ENCODE measurements around the gene NOTCH1. TPM values are rescaled to one million over a fixed set of nuclear protein-coding genes. Genes with fewer than 3 reads are reported as not detected.

NOTCH1 gene
- total RNA-seq, 1 donor: 10.5 TPM

GRCh38 chr9:136516191-136516654 is 29.6 kb downstream of the NOTCH1 start:
- no peak overlapping the region for H2AFZ ChIP-seq (ENCODE audit: low read length)
- peaks cover 4% of the 10 kb centered on the region for H4K20me1 ChIP-seq (ENCODE audit: insufficient read depth, low read length)
- H3K36me3 ChIP-seq (ENCODE audit: insufficient read depth, low read length): peaks cover 25% of the 10 kb centered on the region
- no peaks in the 10 kb centered on the region for H3K9me3 ChIP-seq (ENCODE audit: low read depth, low read length)
- no peak overlapping the region for H3K4me2 ChIP-seq (ENCODE audit: insufficient read depth, low read length)
- TF ChIP-seq, protein P1, sequence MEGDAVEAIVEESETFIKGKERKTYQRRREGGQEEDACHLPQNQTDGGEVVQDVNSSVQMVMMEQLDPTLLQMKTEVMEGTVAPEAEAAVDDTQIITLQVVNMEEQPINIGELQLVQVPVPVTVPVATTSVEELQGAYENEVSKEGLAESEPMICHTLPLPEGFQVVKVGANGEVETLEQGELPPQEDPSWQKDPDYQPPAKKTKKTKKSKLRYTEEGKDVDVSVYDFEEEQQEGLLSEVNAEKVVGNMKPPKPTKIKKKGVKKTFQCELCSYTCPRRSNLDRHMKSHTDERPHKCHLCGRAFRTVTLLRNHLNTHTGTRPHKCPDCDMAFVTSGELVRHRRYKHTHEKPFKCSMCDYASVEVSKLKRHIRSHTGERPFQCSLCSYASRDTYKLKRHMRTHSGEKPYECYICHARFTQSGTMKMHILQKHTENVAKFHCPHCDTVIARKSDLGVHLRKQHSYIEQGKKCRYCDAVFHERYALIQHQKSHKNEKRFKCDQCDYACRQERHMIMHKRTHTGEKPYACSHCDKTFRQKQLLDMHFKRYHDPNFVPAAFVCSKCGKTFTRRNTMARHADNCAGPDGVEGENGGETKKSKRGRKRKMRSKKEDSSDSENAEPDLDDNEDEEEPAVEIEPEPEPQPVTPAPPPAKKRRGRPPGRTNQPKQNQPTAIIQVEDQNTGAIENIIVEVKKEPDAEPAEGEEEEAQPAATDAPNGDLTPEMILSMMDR (IDR thresholded peaks at IDR 0.05; ENCODE audit: extremely low read depth, low read depth, low read length): no peak
- no peak for DNase-seq (ENCODE audit: insufficient read length, low spot score, missing footprints)
- H3K79me2 ChIP-seq (ENCODE audit: insufficient read depth, low read length): no peaks in the 10 kb centered on the region
- H3K4me1 ChIP-seq (ENCODE audit: insufficient read depth, low read length): no peaks in the 10 kb centered on the region
- H3K27me3 ChIP-seq (ENCODE audit: insufficient read depth, low read length): no peaks in the 10 kb centered on the region
- H3K4me3 ChIP-seq (ENCODE audit: insufficient read depth, low read length): no peak overlapping the region
- H3K27ac ChIP-seq (ENCODE audit: low read depth, low read length): no peak overlapping the region

- peaks cover 28% of the 10 kb centered on the region for H3K36me3 ChIP-seq (ENCODE audit: insufficient read depth, low read length)
Measured at GRCh38 chr9:136515276-136515675, 30.6 kb downstream of the NOTCH1 start.

DNA sequence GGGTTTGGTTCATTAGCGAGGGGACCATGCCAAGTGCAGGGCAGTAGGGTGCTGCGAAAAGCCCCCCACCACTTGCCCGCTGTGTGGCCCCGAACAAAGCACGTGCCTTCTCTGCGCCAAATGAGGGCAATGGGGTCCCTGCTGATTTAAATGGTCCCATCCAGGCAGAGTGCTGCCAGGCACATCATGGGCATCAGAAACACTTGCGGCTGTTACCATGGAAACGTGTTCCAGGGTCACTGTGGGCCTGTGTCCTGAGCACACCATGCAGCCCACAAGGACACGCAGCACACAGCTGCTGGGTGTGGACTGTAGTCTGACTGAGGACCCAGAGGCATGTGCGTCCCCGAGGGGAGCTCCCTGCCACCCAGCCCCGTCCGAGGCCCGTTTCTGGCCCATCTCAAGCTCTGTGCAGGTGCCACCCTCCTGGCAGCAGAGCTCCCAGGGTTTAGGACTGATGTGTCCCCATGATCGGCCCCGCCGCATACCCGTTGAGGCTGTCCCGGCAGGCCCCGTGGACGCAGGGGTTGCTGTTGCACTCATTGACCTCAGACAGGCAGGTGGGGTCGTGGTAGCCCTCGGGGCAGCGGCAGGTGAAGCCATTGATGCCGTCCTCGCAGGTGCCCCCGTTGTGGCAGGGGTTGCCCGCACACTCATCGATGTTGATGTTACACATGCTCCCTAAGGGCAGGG is 31.7 kb downstream of the NOTCH1 start:
- no peaks in the 10 kb centered on the region for H3K9me3 ChIP-seq (ENCODE audit: low read depth, low read length)
- H3K36me3 ChIP-seq (ENCODE audit: insufficient read depth, low read length): peaks cover 31% of the 10 kb centered on the region
- TF ChIP-seq, protein P1 (IDR thresholded peaks at IDR 0.05; ENCODE audit: extremely low read depth, low read depth, low read length): no peak
- no peak overlapping the region for H2AFZ ChIP-seq (ENCODE audit: low read length)
- no peaks in the 10 kb centered on the region for H3K79me2 ChIP-seq (ENCODE audit: insufficient read depth, low read length)
- H3K4me3 ChIP-seq (ENCODE audit: insufficient read depth, low read length): no peak overlapping the region
- DNase-seq (ENCODE audit: insufficient read length, low spot score, missing footprints): no peak
- no peak overlapping the region for H3K4me2 ChIP-seq (ENCODE audit: insufficient read depth, low read length)
- peaks cover 4% of the 10 kb centered on the region for H4K20me1 ChIP-seq (ENCODE audit: insufficient read depth, low read length)
- no peak overlapping the region for H3K27ac ChIP-seq (ENCODE audit: low read depth, low read length)
- no peaks in the 10 kb centered on the region for H3K27me3 ChIP-seq (ENCODE audit: insufficient read depth, low read length)
- H3K4me1 ChIP-seq (ENCODE audit: insufficient read depth, low read length): no peaks in the 10 kb centered on the region

More at GRCh38 chr9:136515276-136515675, 30.6 kb downstream of the NOTCH1 start:
- Histone ChIP-seq H3K9me3 (ENCODE audit: low read depth, low read length) (no peaks in the 10 kb centered on the region), H3K4me2 (ENCODE audit: insufficient read depth, low read length) (no peak overlapping the region), H3K27me3 (ENCODE audit: insufficient read depth, low read length) (no peaks in the 10 kb centered on the region), H3K4me1 (ENCODE audit: insufficient read depth, low read length) (no peaks in the 10 kb centered on the region), H3K27ac (ENCODE audit: low read depth, low read length) (no peak overlapping the region), H3K79me2 (ENCODE audit: insufficient read depth, low read length) (no peaks in the 10 kb centered on the region), H2AFZ (ENCODE audit: low read length) (no peak overlapping the region), H4K20me1 (ENCODE audit: insufficient read depth, low read length) (peaks cover 4% of the 10 kb centered on the region), H3K4me3 (ENCODE audit: insufficient read depth, low read length) (no peak overlapping the region)
- TF ChIP-seq, protein P1 (IDR thresholded peaks at IDR 0.05; ENCODE audit: extremely low read depth, low read depth, low read length): no peak
- no peak for DNase-seq (ENCODE audit: insufficient read length, low spot score, missing footprints)

- H3K36me3 ChIP-seq (ENCODE audit: insufficient read depth, low read length): peaks cover 33% of the 10 kb centered on the region
- TF ChIP-seq, protein P1 (IDR thresholded peaks at IDR 0.05; ENCODE audit: extremely low read depth, low read depth, low read length): no peak
- H4K20me1 ChIP-seq (ENCODE audit: insufficient read depth, low read length): peaks cover 4% of the 10 kb centered on the region
Measured at GRCh38 chr9:136513191-136513590, 32.7 kb downstream of the NOTCH1 start.

More at GRCh38 chr9:136513191-136513590, 32.7 kb downstream of the NOTCH1 start:
- H3K4me2 ChIP-seq (ENCODE audit: insufficient read depth, low read length): no peak overlapping the region
- H3K4me3 ChIP-seq (ENCODE audit: insufficient read depth, low read length): no peak overlapping the region
- H3K27me3 ChIP-seq (ENCODE audit: insufficient read depth, low read length): no peaks in the 10 kb centered on the region
- H3K27ac ChIP-seq (ENCODE audit: low read depth, low read length): no peak overlapping the region
- no peaks in the 10 kb centered on the region for H3K9me3 ChIP-seq (ENCODE audit: low read depth, low read length)
- no peak overlapping the region for H2AFZ ChIP-seq (ENCODE audit: low read length)
- no peaks in the 10 kb centered on the region for H3K4me1 ChIP-seq (ENCODE audit: insufficient read depth, low read length)
- H3K79me2 ChIP-seq (ENCODE audit: insufficient read depth, low read length): no peaks in the 10 kb centered on the region
- DNase-seq (ENCODE audit: insufficient read length, low spot score, missing footprints): no peak

All from osteoblast (primary cell).